GM20000 (cell line): ENCODE results near the gene ASXL3.

Experiments
- DNase-seq: peaks from one replicate; pipeline ENCODE4 v3.0.0; 2012; ENCODE audit warnings: low spot score
- TF ChIP-seq, protein P1 (sequence below): IDR thresholded peaks from 2 replicates; pipeline ENCODE4 v1.5.1; 2012; ENCODE audit warnings: mild to moderate bottlenecking, control low read depth; ENCODE audit errors: extremely low read depth, missing control alignments

The ASXL3 gene

DNA sequence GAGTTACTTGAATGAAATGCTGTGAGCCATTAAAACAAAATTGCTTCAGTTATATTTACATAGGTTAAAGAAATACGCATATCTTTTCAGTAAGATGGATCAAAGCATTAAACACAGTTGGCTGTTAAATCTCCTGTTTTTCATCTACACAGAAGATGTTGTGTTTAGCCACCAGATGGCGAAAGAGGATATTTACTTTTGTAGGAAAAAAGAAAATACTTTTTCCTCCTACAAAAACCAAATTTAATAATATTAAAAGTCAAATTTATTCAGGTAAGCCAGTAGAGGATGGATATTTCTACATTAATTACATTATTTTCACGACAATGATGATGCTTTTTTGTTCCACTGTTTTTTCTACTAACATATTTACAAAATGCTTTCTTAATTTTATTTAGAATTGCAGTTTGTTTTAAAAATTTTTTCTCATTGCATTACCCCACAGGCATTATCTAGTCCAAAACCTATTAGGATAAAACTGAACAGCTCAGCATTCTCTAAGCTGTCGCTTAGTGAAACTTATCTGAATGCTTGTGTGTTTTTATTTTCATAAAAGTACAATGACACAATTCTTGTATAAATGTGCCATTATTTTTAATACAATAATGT is 173.7 kb downstream of the ASXL3 start:
- peak; percentile 19 for DNase-seq
- TF ChIP-seq, protein P1, sequence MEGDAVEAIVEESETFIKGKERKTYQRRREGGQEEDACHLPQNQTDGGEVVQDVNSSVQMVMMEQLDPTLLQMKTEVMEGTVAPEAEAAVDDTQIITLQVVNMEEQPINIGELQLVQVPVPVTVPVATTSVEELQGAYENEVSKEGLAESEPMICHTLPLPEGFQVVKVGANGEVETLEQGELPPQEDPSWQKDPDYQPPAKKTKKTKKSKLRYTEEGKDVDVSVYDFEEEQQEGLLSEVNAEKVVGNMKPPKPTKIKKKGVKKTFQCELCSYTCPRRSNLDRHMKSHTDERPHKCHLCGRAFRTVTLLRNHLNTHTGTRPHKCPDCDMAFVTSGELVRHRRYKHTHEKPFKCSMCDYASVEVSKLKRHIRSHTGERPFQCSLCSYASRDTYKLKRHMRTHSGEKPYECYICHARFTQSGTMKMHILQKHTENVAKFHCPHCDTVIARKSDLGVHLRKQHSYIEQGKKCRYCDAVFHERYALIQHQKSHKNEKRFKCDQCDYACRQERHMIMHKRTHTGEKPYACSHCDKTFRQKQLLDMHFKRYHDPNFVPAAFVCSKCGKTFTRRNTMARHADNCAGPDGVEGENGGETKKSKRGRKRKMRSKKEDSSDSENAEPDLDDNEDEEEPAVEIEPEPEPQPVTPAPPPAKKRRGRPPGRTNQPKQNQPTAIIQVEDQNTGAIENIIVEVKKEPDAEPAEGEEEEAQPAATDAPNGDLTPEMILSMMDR: no peak

DNA sequence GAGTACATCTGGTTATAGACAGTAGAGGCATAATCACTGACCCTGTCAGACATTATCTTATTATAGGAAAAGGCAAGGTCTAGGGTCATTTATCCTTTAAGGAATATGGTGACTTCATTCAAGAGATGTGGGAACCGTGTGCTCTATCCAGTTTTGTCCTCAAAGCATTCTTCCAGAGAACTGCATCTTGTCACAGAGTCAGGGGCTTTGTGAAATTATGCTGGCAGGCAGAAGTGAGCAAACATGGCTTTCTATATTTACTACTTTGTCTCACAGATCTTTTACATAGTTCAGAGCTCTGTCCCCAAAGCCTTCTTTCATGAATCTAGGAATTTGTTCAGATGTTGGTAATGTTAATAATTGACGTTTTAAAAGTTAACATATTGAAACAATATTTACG is 177.4 kb downstream of the ASXL3 start:
- TF ChIP-seq, protein P1: no peak

DNA sequence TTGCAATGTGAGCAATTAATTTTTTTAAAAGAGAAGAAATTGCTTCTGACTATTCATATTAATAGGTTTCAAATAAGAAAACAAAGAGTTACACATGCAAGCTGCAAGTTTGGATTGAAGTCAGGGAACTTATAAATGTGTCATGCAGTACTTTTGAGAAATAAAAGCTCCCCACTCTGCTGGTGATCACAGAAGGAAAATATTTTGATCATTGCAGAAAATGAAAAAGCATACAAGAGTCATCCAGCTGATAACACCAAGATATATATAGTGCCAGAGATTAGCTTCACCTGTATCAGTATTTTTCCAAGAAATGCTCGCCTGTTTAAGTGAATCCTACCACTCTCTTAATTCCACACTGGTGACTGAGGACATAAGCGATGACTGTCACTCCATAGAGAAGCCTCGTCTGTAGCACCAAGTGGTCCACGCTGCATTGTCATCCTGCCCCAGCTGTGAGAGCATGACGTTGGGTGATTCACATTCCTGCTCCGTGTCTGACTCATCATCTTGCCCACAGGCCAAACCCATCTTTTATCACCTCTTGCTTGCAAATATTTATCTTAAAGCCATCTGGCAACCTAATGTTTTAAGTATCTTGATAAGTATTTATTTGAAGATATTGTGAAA is 178.0 kb downstream of the ASXL3 start:
- TF ChIP-seq, protein P1: no peak
- DNase-seq: no peak

More for the DNA sequence above, 177.4 kb downstream of the ASXL3 start:
- DNase-seq: no peak

DNA sequence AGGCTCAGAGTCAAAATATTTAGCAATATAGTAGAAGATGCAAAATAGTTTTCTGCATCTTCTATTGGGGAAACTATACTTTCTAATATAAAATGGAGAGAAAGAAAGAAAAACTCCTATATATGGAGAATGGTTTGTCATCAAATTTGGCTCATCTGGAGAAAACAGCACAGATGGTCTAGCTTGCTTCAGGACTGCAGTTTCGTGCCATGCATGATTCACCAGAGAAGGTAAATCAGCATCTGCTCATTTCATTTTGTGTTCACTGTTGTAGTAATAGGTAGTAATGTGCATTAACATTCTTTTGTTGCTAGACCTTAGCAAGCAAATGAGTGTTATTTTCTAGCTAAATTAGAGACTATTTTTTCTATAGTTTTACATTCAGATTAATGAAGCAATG is 179.0 kb downstream of the ASXL3 start:
- no peak for DNase-seq
- TF ChIP-seq, protein P1: no peak

DNA sequence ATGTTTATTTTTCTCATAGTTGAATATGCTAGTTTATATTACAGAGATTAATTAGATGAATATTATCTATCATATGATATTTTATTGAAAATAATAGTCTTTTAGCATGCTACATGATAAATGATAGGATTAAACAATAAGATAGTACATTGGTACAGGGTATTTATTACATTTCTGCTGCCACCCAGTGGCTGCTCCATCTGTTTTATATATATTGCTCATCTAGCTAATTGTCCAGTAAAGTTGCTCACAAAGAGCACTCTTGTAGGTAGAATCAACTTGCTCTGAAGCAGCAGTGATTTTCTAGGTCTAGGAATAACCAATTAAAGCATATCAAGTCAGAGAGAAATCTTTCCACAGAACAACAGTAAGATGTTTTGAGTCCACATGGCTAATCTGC is 183.3 kb downstream of the ASXL3 start:
- peak; percentile 23 for DNase-seq
- TF ChIP-seq, protein P1: peak; percentile 4

DNA sequence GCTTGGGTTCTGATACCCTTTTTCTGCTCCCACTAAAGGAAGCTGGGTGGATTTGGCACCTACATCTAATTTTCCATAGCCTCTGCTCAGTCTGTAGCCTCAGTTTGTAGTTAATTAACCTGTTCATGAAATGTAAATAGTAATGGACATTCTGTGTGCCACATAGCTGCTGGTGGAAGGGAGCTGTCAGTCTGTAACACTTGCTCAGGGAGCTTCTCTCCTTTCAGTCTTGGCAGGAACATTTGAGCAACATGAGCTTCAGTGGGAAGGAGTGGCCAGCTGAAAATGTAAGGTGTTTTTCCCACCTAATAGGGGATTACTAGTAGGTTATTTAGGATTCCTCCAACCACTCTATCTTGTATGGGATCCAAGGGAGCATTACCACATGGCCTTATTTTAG is 203.4 kb downstream of the ASXL3 start:
- DNase-seq: no peak
- TF ChIP-seq, protein P1: no peak
